GM18858 (cell line): ENCODE results near the gene PTGDR2.

ENCODE experiments used
- ATAC-seq: cut with Tn5 transposase; IDR thresholded peaks from one replicate; pipeline ENCODE4 v1.9.1; 2021; ENCODE audit not compliant: unreplicated experiment

The PTGDR2 gene

DNA sequence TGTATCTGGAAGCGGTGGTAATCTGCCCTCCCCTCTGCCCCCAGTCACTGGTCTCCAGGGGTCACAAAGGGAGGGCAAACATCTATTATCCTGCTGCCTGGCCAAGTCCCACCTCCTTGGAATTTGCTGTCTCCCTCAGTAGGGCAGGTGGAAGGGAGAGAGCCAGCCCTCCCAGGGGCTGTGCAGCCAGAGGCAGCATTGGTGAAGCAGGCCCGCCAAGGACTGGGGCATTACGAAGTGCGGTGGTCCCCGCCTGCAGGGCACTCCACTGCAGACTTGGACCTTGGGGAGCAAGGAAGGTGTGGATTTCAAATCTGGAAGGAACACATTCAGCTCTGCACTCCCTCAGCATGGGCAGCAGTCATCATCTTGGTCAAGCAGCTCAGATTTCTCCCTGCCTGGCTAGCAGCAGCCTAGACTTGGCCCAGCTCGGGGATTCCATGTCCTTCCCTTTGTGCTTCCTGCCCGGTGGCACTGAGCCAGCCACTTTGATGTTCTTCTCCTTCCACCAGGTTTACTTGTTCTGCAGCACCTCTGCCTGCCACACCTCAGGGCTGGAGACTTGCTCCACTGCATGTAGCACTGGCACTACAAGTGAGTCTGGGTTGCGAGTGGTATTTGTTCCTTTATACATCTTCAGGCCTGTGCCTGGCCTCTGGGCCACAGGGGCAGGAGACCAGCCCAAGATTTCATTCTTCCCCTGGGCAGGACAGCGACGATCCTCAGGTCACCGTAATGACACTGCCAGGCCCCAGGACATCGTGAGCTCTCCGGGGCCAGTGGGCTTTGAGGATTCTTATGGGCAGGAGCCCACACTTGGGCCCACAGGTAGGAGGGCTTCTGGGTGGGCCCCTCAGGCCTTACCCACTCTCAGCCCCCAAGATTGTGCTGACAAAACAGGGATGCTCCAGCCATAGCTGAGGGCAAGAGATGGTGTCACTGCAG is 18.9 kb upstream of the PTGDR2 start:
- no peak for ATAC-seq

DNA sequence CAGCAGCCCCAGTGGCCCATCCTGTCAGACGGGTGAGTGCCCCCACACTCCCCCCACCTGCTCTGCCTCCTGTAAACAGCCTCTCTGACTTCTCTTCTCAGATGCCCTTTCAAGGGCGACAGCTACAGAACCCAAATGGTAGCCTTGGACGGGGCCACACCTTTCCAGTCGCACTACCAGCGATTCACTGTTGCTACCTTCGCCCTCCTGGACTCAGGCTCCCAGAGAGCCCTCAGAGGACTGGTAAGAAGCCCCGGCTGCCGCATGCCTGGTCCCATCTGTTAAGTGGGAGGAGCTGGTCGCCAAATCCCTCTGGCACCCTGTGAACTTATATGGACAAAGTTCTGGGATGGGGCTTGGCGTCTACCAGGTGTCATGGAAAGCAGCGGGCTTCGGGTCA is 17.8 kb upstream of the PTGDR2 start:
- no peak for ATAC-seq

GRCh38 chr11:60872961-60873524 is 17.3 kb upstream of the PTGDR2 start:
- no peak for ATAC-seq

- no peak for ATAC-seq
Measured at GRCh38 chr11:60872124-60872960, 16.6 kb upstream of the PTGDR2 start.

DNA sequence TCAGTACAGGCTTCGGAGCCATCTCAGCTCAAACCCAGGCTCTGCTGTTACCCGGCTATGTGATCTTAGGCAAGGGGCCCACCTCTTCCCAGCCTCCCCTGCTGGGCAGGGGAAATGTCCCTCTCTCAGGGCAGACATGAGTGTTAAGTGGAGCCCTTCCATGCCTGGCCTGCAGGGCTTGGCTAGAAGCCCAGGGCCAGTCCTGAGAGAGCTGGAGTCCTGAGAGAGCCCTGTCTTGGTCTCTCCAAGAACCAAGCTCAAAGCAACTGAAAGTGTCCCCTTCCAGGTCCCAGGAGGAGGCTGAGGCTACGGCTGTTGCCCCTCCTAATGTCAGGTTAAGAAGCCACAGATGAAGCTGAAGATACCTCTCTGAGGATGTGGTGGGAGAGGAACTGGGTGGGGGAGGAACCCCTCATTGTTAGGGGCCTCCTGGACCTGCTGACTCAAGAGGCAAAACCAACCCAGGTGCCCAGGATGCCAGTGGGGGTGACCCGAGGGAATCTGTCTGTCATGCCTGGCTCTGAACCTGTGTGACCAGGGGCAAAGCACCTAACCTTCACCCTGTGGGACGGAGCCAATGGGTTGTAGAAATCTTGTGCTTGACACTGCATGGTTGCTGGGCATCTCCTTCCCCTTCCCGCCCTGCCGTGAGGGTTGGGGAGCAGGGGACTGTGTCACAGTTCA is 15.8 kb upstream of the PTGDR2 start:
- ATAC-seq: no peak

- ATAC-seq: no peak
Measured at GRCh38 chr11:60870733-60871377, 15.1 kb upstream of the PTGDR2 start.

- no peak for ATAC-seq
Measured at GRCh38 chr11:60870276-60870675, 14.5 kb upstream of the PTGDR2 start.

DNA sequence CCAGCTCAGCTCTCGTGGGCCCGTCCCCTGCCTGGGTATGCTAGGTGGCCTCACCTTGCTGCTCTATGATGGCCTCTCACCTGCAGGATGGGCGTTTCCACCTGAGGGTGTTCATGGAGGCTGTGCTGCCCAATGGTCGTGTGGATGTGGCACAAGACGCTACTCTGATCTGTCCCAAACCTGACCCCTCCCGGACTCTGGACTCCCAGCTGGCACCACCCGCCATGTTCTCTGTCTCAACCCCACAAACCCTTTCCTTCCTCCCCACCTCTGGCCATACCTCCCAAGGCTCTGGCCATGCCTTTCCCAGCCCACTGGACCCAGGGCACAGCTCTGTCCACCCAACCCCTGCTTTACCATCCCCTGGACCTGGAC is 13.7 kb upstream of the PTGDR2 start:
- ATAC-seq: no peak

- no peak for ATAC-seq
Measured at GRCh38 chr11:60868682-60869450, 13.1 kb upstream of the PTGDR2 start.

DNA sequence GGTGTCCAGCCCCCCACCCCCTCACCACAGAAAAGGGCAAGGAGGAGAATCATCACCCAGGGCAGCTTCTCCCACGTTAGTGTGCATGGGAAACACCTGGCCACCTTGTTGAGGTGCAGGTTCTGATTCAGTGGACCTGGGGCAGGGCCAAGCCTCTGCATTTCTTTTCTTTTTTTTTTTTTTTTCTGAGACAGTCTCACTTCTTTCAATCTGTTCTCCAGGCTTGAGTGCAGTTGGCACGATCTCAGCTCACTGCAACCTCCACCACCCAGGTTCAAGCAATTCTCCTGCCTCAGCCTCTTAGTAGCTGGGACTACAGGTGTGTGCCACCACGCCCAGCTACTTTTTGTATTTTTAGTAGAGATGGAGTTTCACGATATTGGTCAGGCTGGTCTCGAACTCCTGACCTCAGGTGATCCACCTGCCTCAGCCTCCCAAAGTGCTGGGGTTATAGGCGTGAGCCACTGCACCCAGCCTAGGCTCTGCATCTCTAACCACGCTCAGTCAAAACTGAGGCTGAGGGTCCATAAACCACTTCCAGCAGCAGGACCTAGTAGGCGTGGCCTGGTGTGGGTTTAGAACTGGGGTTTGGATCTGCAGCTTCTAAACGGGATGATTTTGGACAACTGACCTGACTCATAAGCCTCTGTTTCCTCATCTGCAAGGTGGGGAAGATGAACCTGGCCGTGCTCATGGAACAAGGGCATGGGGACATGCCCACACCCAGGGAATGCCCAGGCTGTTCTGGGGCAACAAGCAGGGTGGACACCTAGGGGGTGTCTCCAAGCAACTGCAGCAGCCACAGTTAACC is 12.3 kb upstream of the PTGDR2 start:
- ATAC-seq: no peak

- ATAC-seq: no peak
Measured at GRCh38 chr11:60866911-60867870, 11.4 kb upstream of the PTGDR2 start, which contains the start of gene ZP1. TSS of gene ZP1 (plus strand) at chr11:60867542. CDS start at chr11:60867562, 20 bp downstream.

DNA sequence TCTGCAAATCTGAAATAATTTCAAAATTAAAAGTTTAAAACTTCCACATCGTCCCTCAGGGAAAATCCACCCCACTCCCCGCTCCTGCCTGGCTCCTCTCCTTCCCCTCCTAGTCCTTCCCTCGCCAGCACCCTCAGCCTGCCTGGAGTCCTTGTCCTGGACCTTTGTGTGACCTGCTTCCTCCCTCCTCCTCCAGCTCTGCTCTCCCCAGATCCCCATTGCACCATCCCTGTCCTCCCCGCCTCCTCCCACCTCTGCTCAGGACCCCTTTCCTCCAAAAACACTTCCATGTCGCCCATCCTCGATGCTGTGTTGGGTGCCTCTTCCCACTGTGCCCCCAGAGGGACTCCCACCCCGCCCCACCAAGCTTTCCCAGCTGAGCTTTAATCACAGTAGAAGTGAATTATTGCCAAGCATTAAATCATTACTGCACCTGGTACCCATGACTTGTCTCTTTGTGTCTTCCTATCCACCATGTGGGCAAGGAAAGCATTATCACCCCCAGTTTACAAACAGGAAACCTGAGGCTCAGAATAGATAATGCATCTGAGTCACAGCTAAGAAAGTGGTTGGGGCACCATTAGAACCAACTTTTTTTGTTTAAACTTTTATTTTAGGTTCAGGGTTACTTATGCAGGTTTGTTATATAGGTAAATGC is 9.2 kb upstream of the PTGDR2 start:
- ATAC-seq: no peak

- no peak for ATAC-seq
Measured at GRCh38 chr11:60863550-60864521, 8.1 kb upstream of the PTGDR2 start.

GRCh38 chr11:60862171-60862570 is 6.4 kb upstream of the PTGDR2 start:
- ATAC-seq: no peak

DNA sequence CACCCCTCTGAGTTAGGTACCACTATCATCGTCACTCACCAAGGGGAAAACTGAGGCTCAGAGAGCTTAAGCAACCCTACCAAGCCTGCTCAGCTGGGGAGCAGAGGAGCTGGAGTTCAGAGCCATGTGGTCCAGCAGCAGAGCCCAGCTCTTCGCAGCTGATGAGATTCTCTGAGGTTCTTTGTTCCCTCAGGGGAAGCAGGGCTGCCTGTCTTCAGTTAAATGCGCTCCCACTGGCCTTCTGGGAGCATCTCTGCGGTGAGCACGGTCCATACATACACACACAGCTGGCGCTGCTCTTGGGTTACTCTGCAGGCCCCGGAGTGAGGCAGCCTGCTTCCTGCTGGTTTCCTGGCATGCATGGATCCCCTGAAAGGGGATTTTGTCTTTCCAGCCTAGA is 5.2 kb upstream of the PTGDR2 start:
- no peak for ATAC-seq

GRCh38 chr11:60859616-60860250 is 4.0 kb upstream of the PTGDR2 start:
- ATAC-seq: no peak
